Fibroblast of the aortic adventitia (primary cell): ENCODE measurements around the gene ARL5A. TPM values are rescaled to one million over a fixed set of nuclear protein-coding genes. Genes with fewer than 3 reads are reported as not detected.
"Not testable (repeated sequence)": the region's sequence is repeated elsewhere in the genome, so short reads cannot be mapped to it uniquely, and the experiment has no call there.

Source experiments
- DNase-seq: peaks from one replicate; pipeline ENCODE4 v3.0.0-alpha.2; 2010; ENCODE audit warnings: low read depth
- H3K4me3 ChIP-seq: 2 replicates; pipeline ENCODE4 v1.5.1; 2011; ENCODE audit warnings: low read depth, mild to moderate bottlenecking, control low read depth, low read length, moderate library complexity
- total RNA-seq: library from RNA; depleted of rRNA; stranded (reverse); fragments of >200 nt; gene quantifications from 2 replicates; pipeline ENCODE4 v1.2.3, GENCODE V29; 2012; ENCODE audit warnings: low replicate concordance
- TF ChIP-seq, protein P1 (sequence below): IDR thresholded peaks from 2 replicates; pipeline ENCODE4 v1.5.1; 2011; ENCODE audit warnings: mild to moderate bottlenecking, low read length, control low read depth, inconsistent platforms; ENCODE audit not compliant: insufficient read depth

Gene ARL5A, protein sequence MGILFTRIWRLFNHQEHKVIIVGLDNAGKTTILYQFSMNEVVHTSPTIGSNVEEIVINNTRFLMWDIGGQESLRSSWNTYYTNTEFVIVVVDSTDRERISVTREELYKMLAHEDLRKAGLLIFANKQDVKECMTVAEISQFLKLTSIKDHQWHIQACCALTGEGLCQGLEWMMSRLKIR
- 45.6 and 161 TPM in 2 replicates for total RNA-seq

DNA sequence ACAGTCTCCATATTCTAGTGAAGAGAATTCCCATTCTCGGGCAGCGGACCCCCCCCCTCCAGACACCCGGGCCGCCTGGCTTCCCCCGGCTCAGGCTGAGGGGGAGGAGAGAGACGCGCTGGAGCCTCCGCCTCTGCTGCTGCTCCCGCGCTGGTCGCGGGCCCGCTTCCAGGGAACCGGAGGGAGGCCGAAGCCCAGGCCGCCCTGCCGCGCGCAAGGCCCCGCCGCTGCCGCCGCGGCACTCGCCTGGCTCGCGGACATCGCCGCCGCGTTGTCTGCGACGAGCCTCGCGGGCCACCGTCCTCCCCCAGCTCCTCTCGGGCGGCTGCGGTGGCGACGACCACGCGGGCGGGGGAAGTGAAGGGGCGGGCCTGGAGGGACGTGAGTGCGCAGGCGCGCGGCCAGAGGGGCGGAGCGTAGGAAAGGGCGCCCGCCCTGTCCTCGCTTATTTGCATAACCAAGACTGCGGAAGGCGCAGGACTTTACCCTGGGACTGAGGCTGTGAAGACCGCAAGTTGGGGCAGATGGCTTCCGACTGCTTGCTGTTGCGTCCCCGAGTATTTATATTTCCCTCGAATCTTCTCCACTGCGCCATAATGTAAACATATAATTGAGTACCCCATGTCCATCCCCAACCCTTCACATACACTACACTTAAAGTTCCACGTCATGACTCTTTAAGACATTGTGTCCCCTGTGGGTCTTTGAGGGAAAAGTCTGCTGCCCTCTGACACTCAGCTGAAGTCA lies at the start of gene ARL5A:
Gene ARL5A (minus strand): TSS at position 279 of the 747 bp plus-strand sequence. CDS start 245 bp downstream, at position 34.
- peak; percentile 94 for DNase-seq
- peak within 1 kb of the TSS; percentile 98 for H3K4me3 ChIP-seq
- TF ChIP-seq, protein P1, sequence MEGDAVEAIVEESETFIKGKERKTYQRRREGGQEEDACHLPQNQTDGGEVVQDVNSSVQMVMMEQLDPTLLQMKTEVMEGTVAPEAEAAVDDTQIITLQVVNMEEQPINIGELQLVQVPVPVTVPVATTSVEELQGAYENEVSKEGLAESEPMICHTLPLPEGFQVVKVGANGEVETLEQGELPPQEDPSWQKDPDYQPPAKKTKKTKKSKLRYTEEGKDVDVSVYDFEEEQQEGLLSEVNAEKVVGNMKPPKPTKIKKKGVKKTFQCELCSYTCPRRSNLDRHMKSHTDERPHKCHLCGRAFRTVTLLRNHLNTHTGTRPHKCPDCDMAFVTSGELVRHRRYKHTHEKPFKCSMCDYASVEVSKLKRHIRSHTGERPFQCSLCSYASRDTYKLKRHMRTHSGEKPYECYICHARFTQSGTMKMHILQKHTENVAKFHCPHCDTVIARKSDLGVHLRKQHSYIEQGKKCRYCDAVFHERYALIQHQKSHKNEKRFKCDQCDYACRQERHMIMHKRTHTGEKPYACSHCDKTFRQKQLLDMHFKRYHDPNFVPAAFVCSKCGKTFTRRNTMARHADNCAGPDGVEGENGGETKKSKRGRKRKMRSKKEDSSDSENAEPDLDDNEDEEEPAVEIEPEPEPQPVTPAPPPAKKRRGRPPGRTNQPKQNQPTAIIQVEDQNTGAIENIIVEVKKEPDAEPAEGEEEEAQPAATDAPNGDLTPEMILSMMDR: no peak

DNA sequence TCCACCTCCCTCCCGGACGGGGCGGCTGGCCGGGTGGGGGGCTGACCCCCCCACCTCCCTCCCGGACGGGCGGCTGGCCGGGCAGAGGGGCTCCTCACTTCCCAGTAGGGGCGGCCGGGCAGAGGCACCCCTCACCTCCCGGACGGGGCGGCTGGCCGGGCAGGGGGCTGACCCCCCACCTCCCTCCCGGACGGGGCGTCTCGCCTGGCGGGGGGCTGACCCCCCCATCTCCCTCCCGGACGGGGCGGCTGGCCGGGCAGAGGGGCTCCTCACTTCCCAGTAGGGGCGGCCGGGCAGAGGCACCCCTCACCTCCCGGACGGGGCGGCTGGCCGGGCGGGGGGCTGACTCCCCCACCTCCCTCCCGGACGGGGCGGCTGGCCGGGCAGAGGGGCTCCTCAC lies 47.4 kb upstream of the ARL5A start:
- H3K4me3 ChIP-seq, DNase-seq: not testable (repeated sequence)

DNA sequence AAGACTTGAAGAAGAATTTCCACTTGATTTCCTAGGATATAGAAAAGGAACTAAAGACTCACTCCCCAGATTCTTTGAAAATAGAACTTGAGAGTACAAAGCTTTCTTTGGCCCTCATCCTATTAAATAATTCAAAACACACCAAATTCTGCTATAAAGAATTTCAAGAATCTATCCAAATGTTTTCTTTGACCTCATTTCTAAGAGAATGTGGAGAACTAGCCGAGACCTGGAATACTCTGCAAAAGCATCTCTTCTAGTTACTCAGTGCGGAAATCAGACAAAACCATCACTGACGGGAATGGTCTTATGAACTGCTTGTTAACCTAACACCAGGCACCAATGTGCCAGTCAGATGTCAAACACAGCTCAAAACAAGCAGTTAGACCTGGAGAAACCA lies 44.2 kb upstream of the ARL5A start:
- H3K4me3 ChIP-seq: no peak overlapping the region
- DNase-seq: peak; percentile 75
- TF ChIP-seq, protein P1: no peak

DNA sequence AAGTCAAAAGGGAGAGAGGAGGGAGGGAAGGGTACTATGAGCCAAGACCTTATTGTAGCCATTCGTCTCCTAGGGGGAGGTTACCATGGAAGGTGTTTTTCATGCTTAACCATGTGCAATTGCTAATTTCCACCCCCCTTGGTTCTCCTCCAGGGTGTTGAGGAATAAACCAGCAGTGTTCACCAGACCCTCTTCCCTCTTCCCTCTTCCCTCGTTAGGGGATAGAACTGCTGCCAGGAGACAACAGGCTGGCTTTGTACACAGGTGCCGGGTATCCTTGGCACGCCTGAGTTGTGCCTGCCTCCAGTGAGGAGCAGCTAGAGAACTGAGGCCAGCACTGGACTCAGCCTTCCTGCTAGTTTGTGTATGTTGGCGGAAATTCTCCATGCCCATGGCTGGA lies 41.1 kb upstream of the ARL5A start:
- no peak for DNase-seq
- TF ChIP-seq, protein P1: no peak
- H3K4me3 ChIP-seq: no peak overlapping the region

DNA sequence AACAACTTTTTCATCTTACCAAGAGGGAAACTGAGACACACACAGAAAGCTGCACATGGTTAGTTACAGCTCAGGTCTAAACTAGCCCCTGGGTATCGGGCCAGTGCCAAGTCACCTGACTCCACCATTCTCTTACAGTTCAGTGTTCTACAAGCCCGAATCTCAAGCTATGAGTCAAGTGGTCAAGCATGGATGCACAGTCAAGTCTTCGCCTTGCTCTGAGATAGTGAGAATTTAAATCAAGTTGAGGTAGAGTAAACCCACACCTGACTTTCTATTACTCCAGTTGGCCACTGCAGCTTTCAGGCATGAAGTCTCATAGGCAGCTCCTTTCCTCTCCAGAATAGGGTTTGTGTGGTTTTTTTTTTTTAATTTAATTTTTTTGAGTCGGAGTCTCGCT lies 34.5 kb upstream of the ARL5A start:
- TF ChIP-seq, protein P1: no peak
- no peak overlapping the region for H3K4me3 ChIP-seq
- DNase-seq: no peak

DNA sequence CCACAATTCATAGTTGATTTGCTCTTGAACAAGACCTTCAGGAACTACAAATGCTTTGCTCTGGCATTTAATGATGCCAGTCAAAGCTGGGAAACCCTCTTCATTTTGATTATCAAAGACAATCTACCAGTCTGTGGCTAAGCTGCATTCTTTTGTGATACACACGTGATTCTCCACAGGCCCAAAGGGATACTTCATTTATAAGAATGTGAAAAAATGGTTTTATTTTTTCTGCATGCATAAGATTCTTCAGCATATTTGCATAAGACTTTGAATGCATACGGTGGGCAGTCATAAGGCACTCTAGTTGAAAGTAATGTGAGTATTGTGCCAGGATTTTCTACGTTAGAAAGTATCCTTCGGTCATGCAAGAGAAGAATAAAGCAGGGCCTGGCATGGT lies 33.0 kb upstream of the ARL5A start:
- no peak for DNase-seq
- H3K4me3 ChIP-seq: no peak overlapping the region
- TF ChIP-seq, protein P1: no peak

DNA sequence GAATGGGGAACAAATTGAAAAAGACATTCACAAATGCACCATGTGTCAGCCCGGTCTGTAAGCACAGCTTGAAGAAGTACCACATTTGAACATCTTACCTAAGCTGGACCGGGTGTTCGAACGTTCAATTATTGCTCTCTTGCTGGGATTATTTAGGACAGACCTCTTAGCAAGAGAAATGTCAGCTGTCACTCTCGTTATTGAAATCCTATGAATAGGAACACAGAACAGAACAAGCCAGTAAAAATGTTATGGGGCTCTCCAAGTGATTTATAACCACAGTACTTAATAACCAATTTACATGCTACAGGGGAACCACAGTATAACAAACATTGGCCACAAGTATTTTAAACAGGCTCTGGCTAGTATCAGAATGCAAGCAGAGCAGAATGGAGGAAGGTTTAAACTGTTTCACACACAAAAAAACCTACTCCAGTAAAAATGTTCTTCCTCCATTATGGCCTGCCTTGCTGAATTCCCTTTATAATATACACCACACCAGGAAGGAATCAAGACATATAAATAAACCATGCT lies 32.5 kb upstream of the ARL5A start:
- no peak for DNase-seq
- H3K4me3 ChIP-seq: no peak overlapping the region
- TF ChIP-seq, protein P1: no peak
